GM12878 (cell line): ENCODE data around the gene KIF21B. TPM values are rescaled to one million over a fixed set of nuclear protein-coding genes. Genes with fewer than 3 reads are reported as not detected.

Source experiments
- ATAC-seq: fragments of 200-7000 bp; cut with Tn5 transposase; 3 replicates; pipeline ENCODE4 v1.9.1; 2020; ENCODE audit warnings: mild to moderate bottlenecking, moderate library complexity
- BruUV-seq: library from RNA; stranded (reverse); fragments of 400-500 nt; replicated peaks from 2 replicates; lab custom pipeline; 2021; lab: Mats Ljungman, UMichigan
- CTCF ChIA-PET: fragments of 300-600 bp; sonication (Branson Sonifier 250); formaldehyde crosslinking; extraction: SDS; loops from one replicate; lab custom pipeline; 2021; ENCODE audit warnings: inconsistent platforms; lab: Yijun Ruan, JAX
- POLR2A ChIA-PET: fragments of 350-600 bp; formaldehyde crosslinking; extraction: SDS; loops from one replicate; lab custom pipeline; 2021; ENCODE audit warnings: inconsistent platforms; lab: Charles Lee
- RAD21 ChIA-PET: fragments of 300-600 bp; sonication (Branson Sonifier 250); formaldehyde crosslinking; loops from one replicate; lab custom pipeline; 2023; ENCODE audit warnings: antibody characterized with exemption; ENCODE audit not compliant: unreplicated experiment; lab: Charles Lee
- SMC1A ChIA-PET: fragments of 300-600 bp; sonication (Branson Sonifier 250); formaldehyde crosslinking; loops from one replicate; lab custom pipeline; 2023; ENCODE audit not compliant: unreplicated experiment, uncharacterized antibody; lab: Charles Lee
- DNase-seq: peaks from one replicate; pipeline ENCODE4 v3.0.0-alpha.2; 2011; ENCODE audit warnings: low read depth, low spot score
- FAIRE-seq: peaks from 3 replicates; lab custom pipeline; 2011; peaks lifted over from hg19 to GRCh38; lab: Jason Lieb, UNC
- H2AFZ ChIP-seq: 2 replicates; pipeline ENCODE4 v1.6.0; 2011; ENCODE audit warnings: low read depth, low read length, control low read depth; ENCODE audit not compliant: control insufficient read depth
- H3K27ac ChIP-seq: 2 replicates; pipeline ENCODE4 v1.5.1; 2011; ENCODE audit warnings: control low read depth; ENCODE audit not compliant: control insufficient read depth, insufficient read depth
- H3K27me3 ChIP-seq, 2 experiments: replicated peaks in 1 of 2; 2 replicates each; pipeline versions ENCODE4 v1.6.0 to v1.6.1; 2011; ENCODE audit warnings: low read length in 1 of 2; ENCODE audit not compliant: control insufficient read depth in 2 of 2, insufficient read depth in 2 of 2
- H3K36me3 ChIP-seq, 2 experiments: 2 replicates each; pipeline ENCODE4 v1.5.1; 2011; ENCODE audit warnings: low read length in 1 of 2; ENCODE audit not compliant: control insufficient read depth in 2 of 2, insufficient read depth in 2 of 2
- H3K4me1 ChIP-seq: 2 replicates; pipeline ENCODE4 v1.6.1; 2011; ENCODE audit warnings: mild to moderate bottlenecking, low read length, moderate library complexity, mixed read lengths; ENCODE audit not compliant: control insufficient read depth, insufficient read depth
- H3K4me2 ChIP-seq: 2 replicates; pipeline ENCODE4 v1.6.0; 2011; ENCODE audit warnings: control low read depth; ENCODE audit not compliant: control insufficient read depth, insufficient read depth
- H3K4me3 ChIP-seq: fragments of 200-600 bp; sonication (generic); 2 replicates; pipeline ENCODE4 v1.5.1; 2016
- H3K79me2 ChIP-seq: 2 replicates; pipeline ENCODE4 v1.6.0; 2011; ENCODE audit warnings: low read length; ENCODE audit not compliant: control insufficient read depth, insufficient read depth
- H3K9ac ChIP-seq: 2 replicates; pipeline ENCODE4 v1.8.0; 2011; ENCODE audit warnings: low read length, control low read depth, mixed read lengths; ENCODE audit not compliant: control insufficient read depth, insufficient read depth
- H3K9me3 ChIP-seq: replicated peaks from 3 replicates; pipeline ENCODE4 v1.5.1; 2011; ENCODE audit warnings: mild to moderate bottlenecking, low read length; ENCODE audit not compliant: control insufficient read depth, insufficient read depth
- H4K20me1 ChIP-seq: 2 replicates; pipeline ENCODE4 v1.6.0; 2011; ENCODE audit not compliant: control insufficient read depth, insufficient read depth
- ASH2L ChIP-seq: fragments of 300-600, 200-600 bp; sonication (generic); IDR thresholded peaks from 2 replicates; pipeline ENCODE4 v1.6.1; 2017; ENCODE audit warnings: low read depth, mild to moderate bottlenecking, borderline replicate concordance
- CHD2 ChIP-seq: IDR thresholded peaks from 2 replicates; pipeline ENCODE4 v1.6.1; 2011; ENCODE audit warnings: low read depth, low read length, improper control_type of control experiment, borderline replicate concordance
- CUX1 ChIP-seq: IDR thresholded peaks from 2 replicates; pipeline ENCODE4 v1.6.1; 2012; ENCODE audit warnings: improper control_type of control experiment, low read depth, low read length; ENCODE audit not compliant: insufficient replicate concordance
- E2F8 ChIP-seq: fragments of 450-650 bp; IDR thresholded peaks from 2 replicates; pipeline ENCODE4 v1.6.1; 2018; ENCODE audit warnings: mild to moderate bottlenecking, low read depth, moderate library complexity; ENCODE audit not compliant: partially characterized antibody
- MTA2 ChIP-seq: fragments of 450-650 bp; IDR thresholded peaks from 2 replicates; pipeline ENCODE4 v1.6.1; 2016; ENCODE audit warnings: low read depth, mild to moderate bottlenecking, moderate library complexity
- MTA3 ChIP-seq: IDR thresholded peaks from 2 replicates; pipeline ENCODE4 v1.6.1; 2012; ENCODE audit warnings: low read length, inconsistent platforms, borderline replicate concordance
- SMAD1 ChIP-seq: fragments of 450-650 bp; IDR thresholded peaks from 2 replicates; pipeline ENCODE4 v1.6.1; 2018; ENCODE audit warnings: mild to moderate bottlenecking, low read depth; ENCODE audit not compliant: partially characterized antibody
- SREBF1 ChIP-seq: IDR thresholded peaks from 2 replicates; pipeline ENCODE4 v1.6.1; 2012; ENCODE audit warnings: mild to moderate bottlenecking, low read length
- TAF1 ChIP-seq: IDR thresholded peaks from 2 replicates; pipeline ENCODE4 v1.6.1; 2011; ENCODE audit warnings: mild to moderate bottlenecking, low read depth, low read length, borderline replicate concordance
- TCF7 ChIP-seq: IDR thresholded peaks from 2 replicates; pipeline ENCODE4 v1.6.1; 2014; ENCODE audit warnings: antibody characterized with exemption, borderline replicate concordance
- ZNF207 ChIP-seq: fragments of 450-650 bp; IDR thresholded peaks from 2 replicates; pipeline ENCODE4 v1.6.1; 2014; ENCODE audit warnings: antibody characterized with exemption, mild to moderate bottlenecking, borderline replicate concordance
- WGBS: methylation state at CpG from one replicate; pipeline ENCODE4 v1.1.6; 2016; ENCODE audit warnings: low lambda C conversion rate; ENCODE audit not compliant: insufficient replicate concordance, insufficient coverage; ENCODE audit errors: missing lambda C conversion rate; 5-methylcytosine and 5-hydroxymethylcytosine counted together
- in situ Hi-C: fragments of 300-500 bp; cut with MboI; formaldehyde crosslinking; loops from 9 replicates; pipeline ENCODE4 v1.14.3; 2018; ENCODE audit warnings: mixed read lengths
- intact Hi-C: fragments of 100-400 bp; cut with micrococcal nuclease; formaldehyde crosslinking; loops from one replicate; pipeline ENCODE4 v1.14.2; 2022; ENCODE audit not compliant: unreplicated experiment
- polyA plus RNA-seq, 11 experiments: library from polyadenylated mRNA; depleted of rRNA in 4 of 11; unstranded in 6 of 11; stranded (reverse) in 5 of 11; fragments of >200 nt; fragmentation: Nextera tagmentation in 4 of 11; fragmentation: Illumina TruSeq in 1 of 11; extraction: Ambion mirVana in 4 of 11; extraction: Trizol in 1 of 11; gene quantifications; 1 replicate in 1 of 11; 2 replicates in 10 of 11; pipeline versions ENCODE4 v1.2.1 to v1.2.3, GENCODE V29; 2011 to 2016; ENCODE audit warnings: inconsistent platforms in 2 of 11, missing spikeins in 2 of 11, low read depth in 1 of 11
- total RNA-seq, 4 experiments: library from RNA; depleted of rRNA in 3 of 4; stranded (reverse); fragments of >200 nt in 3 of 4; fragmentation: Illumina TruSeq in 1 of 4; extraction: Trizol in 1 of 4; gene quantifications; 2 replicates each; pipeline versions ENCODE4 v1.2.1 to v1.2.3, GENCODE V29; 2013 to 2021
- TF ChIP-seq, protein P1 (sequence below): fragments of 450-650 bp; IDR thresholded peaks from 2 replicates; pipeline ENCODE4 v1.6.1; 2017; ENCODE audit warnings: borderline replicate concordance
- TF ChIP-seq, protein P2 (sequence below): fragments of 450-650 bp; IDR thresholded peaks from 2 replicates; pipeline ENCODE4 v1.6.1; 2016; ENCODE audit warnings: mild to moderate bottlenecking

Gene KIF21B
- total and polyA plus RNA-seq, 10 of the 15 experiments (the other 5 are each of a cell fraction or from before 2014, with no cell fraction given), result 2.3 to 47.7 (median 12.6) TPM

GRCh38 chr1:201032408-201032807 is 8.9 kb upstream of the KIF21B start:
- H3K36me3 ChIP-seq, result no peaks in the 10 kb centered on the region
- no TSS peak for BruUV-seq
- WGBS, result 0% methylated on average over 1 of the region's 1 CpG
- H4K20me1 ChIP-seq, result no peaks in the 10 kb centered on the region
- in situ Hi-C loops (no loop called here), intact Hi-C loops (no loop called here)
- no peaks in the 10 kb centered on the region for H3K9me3 ChIP-seq
- RAD21 ChIA-PET, result interaction anchor here (1.6 kb wide), 1 partner anchor 61 kb away, joined by 5 read pairs; no protein-coding TSS in a partner anchor
- peaks cover 4% of the 10 kb centered on the region for H3K4me1 ChIP-seq
- H3K27ac ChIP-seq, result no peak overlapping the region
- H3K4me2 ChIP-seq, result no peak overlapping the region
- no peak overlapping the region for H3K4me3 ChIP-seq
- CTCF ChIA-PET, result interaction anchor here (0.6 to 1.1 kb wide), 2 partner anchors 10 to 52 kb away, joined by 3 to 4 read pairs; no protein-coding TSS in a partner anchor
- ATAC-seq (no peak), FAIRE-seq (no peak), DNase-seq (no peak)
- H2AFZ ChIP-seq, result no peak overlapping the region
- H3K27me3 ChIP-seq, result no peaks in the 10 kb centered on the region
- SMC1A ChIA-PET, result no interaction called here
- no peak overlapping the region for H3K9ac ChIP-seq
- no peaks in the 10 kb centered on the region for H3K79me2 ChIP-seq
- POLR2A ChIA-PET, result no interaction called here
- no peak for TF ChIP-seq ZNF207
- no peak for TF ChIP-seq TCF7
- no peak for TF ChIP-seq TAF1
- TF ChIP-seq E2F8, result no peak
- no peak for TF ChIP-seq ASH2L
- TF ChIP-seq SREBF1, result no peak
- no peak for TF ChIP-seq MTA3
- no peak for TF ChIP-seq MTA2
- TF ChIP-seq, protein P1, sequence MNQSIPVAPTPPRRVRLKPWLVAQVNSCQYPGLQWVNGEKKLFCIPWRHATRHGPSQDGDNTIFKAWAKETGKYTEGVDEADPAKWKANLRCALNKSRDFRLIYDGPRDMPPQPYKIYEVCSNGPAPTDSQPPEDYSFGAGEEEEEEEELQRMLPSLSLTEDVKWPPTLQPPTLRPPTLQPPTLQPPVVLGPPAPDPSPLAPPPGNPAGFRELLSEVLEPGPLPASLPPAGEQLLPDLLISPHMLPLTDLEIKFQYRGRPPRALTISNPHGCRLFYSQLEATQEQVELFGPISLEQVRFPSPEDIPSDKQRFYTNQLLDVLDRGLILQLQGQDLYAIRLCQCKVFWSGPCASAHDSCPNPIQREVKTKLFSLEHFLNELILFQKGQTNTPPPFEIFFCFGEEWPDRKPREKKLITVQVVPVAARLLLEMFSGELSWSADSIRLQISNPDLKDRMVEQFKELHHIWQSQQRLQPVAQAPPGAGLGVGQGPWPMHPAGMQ, result no peak
- TF ChIP-seq SMAD1, result no peak
- TF ChIP-seq, protein P2, sequence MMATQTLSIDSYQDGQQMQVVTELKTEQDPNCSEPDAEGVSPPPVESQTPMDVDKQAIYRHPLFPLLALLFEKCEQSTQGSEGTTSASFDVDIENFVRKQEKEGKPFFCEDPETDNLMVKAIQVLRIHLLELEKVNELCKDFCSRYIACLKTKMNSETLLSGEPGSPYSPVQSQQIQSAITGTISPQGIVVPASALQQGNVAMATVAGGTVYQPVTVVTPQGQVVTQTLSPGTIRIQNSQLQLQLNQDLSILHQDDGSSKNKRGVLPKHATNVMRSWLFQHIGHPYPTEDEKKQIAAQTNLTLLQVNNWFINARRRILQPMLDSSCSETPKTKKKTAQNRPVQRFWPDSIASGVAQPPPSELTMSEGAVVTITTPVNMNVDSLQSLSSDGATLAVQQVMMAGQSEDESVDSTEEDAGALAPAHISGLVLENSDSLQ, result no peak
- no peak for TF ChIP-seq CUX1
- TF ChIP-seq CHD2, result no peak
